ENCODE measurements around the gene BTNL9.
"Not testable (repeated sequence)": the region's sequence is repeated elsewhere in the genome, so short reads cannot be mapped to it uniquely, and the experiment has no call there.

Gene BTNL9

GRCh38 chr5:181043285-181044092, 3.4 kb downstream of the BTNL9 start:
- no peak for DNase-seq (ENCODE audit: low read depth)

- DNase-seq (ENCODE audit: low read depth), result no peak
Observed at GRCh38 chr5:181044093-181044599, 4.1 kb downstream of the BTNL9 start.

- DNase-seq (ENCODE audit: low read depth), result no peak
Observed at GRCh38 chr5:181044662-181045305, 4.7 kb downstream of the BTNL9 start.

- DNase-seq (ENCODE audit: low read depth), result no peak
Observed at GRCh38 chr5:181045316-181045715, 5.2 kb downstream of the BTNL9 start.

GRCh38 chr5:181045857-181046256, 5.8 kb downstream of the BTNL9 start:
- DNase-seq (ENCODE audit: low read depth), result not testable (repeated sequence)

- no peak for DNase-seq (ENCODE audit: low read depth)
Observed at GRCh38 chr5:181047288-181047687, 7.2 kb downstream of the BTNL9 start.

GRCh38 chr5:181047921-181048320, 7.9 kb downstream of the BTNL9 start:
- DNase-seq (ENCODE audit: low read depth), result no peak

- DNase-seq (ENCODE audit: low read depth), result no peak
Observed at GRCh38 chr5:181050016-181050415, 9.9 kb downstream of the BTNL9 start.

GRCh38 chr5:181051841-181052671, 12.0 kb downstream of the BTNL9 start:
- no peak for DNase-seq (ENCODE audit: low read depth)

- DNase-seq (ENCODE audit: low read depth), result no peak
Observed at GRCh38 chr5:181052672-181053487, 12.8 kb downstream of the BTNL9 start.

- no peak for DNase-seq (ENCODE audit: low read depth)
Observed at GRCh38 chr5:181053488-181054121, 13.5 kb downstream of the BTNL9 start.

- no peak for DNase-seq (ENCODE audit: low read depth)
Observed at GRCh38 chr5:181054138-181054537, 14.1 kb downstream of the BTNL9 start.

- no peak for DNase-seq (ENCODE audit: low read depth)
Observed at GRCh38 chr5:181054871-181055459, 14.9 kb downstream of the BTNL9 start.

GRCh38 chr5:181056431-181056830, 16.4 kb downstream of the BTNL9 start:
- no peak for DNase-seq (ENCODE audit: low read depth)

GRCh38 chr5:181058321-181058720, 18.3 kb downstream of the BTNL9 start:
- no peak for DNase-seq (ENCODE audit: low read depth)

- DNase-seq (ENCODE audit: low read depth), result no peak
Observed at GRCh38 chr5:181058786-181059296, 18.8 kb downstream of the BTNL9 start.

- DNase-seq (ENCODE audit: low read depth), result no peak
Observed at GRCh38 chr5:181059297-181060230, 19.5 kb downstream of the BTNL9 start.

GRCh38 chr5:181060231-181060590, 20.1 kb downstream of the BTNL9 start:
- DNase-seq (ENCODE audit: low read depth), result no peak

GRCh38 chr5:181060924-181061323, 20.9 kb downstream of the BTNL9 start:
- no peak for DNase-seq (ENCODE audit: low read depth)
